GM23338 (cell line): ENCODE measurements around the gene PPP2R1B. TPM values are rescaled to one million over a fixed set of nuclear protein-coding genes. Genes with fewer than 3 reads are reported as not detected.

ENCODE experiments used
- ATAC-seq: fragments of 200-7000 bp; cut with Tn5 transposase; 3 replicates; pipeline ENCODE4 v1.9.1; 2020
- DNase-seq: peaks from one replicate; pipeline ENCODE4 v3.0.0-alpha.2; 2015; ENCODE audit warnings: low spot score
- H2AFZ ChIP-seq: fragments of 200-600 bp; sonication (generic); 2 replicates; pipeline ENCODE4 v1.8.0; 2016; ENCODE audit warnings: antibody characterized with exemption, mild to moderate bottlenecking, moderate library complexity
- H3F3A ChIP-seq: fragments of 200-600 bp; sonication (generic); replicated peaks from 2 replicates; pipeline ENCODE4 v1.8.0; 2017; ENCODE audit warnings: antibody characterized with exemption, mixed run types, low read depth
- H3K27ac ChIP-seq: fragments of 200-600 bp; sonication (generic); 2 replicates; pipeline ENCODE4 v1.6.1; 2016; ENCODE audit warnings: low read depth
- H3K27me3 ChIP-seq: fragments of 200-600 bp; sonication (generic); 2 replicates; pipeline ENCODE4 v1.8.0; 2016; ENCODE audit warnings: mild to moderate bottlenecking, mixed run types, moderate library complexity; ENCODE audit not compliant: insufficient read depth
- H3K36me3 ChIP-seq: fragments of 200-600 bp; sonication (generic); 2 replicates; pipeline ENCODE4 v1.8.0; 2016; ENCODE audit warnings: mild to moderate bottlenecking; ENCODE audit not compliant: insufficient read depth
- H3K4me1 ChIP-seq: fragments of 200-600 bp; sonication (generic); 2 replicates; pipeline ENCODE4 v1.8.0; 2016; ENCODE audit warnings: mild to moderate bottlenecking, moderate library complexity; ENCODE audit not compliant: insufficient read depth
- H3K4me2 ChIP-seq: fragments of 200-600 bp; sonication (generic); 2 replicates; pipeline ENCODE4 v1.7.1; 2017; ENCODE audit warnings: mixed run types
- H3K4me3 ChIP-seq: fragments of 200-600 bp; sonication (generic); 2 replicates; pipeline ENCODE4 v1.6.1; 2016; ENCODE audit warnings: mixed run types
- H3K79me2 ChIP-seq: fragments of 200-600 bp; sonication (generic); replicated peaks from 2 replicates; pipeline ENCODE4 v1.8.0; 2017; ENCODE audit warnings: mild to moderate bottlenecking; ENCODE audit not compliant: insufficient read depth
- H3K9me2 ChIP-seq: fragments of 200-600 bp; sonication (generic); 2 replicates; pipeline ENCODE4 v1.8.0; 2017; ENCODE audit not compliant: insufficient read depth
- H4K20me1 ChIP-seq: fragments of 200-600 bp; sonication (generic); replicated peaks from 2 replicates; pipeline ENCODE4 v1.8.0; 2017; ENCODE audit warnings: mild to moderate bottlenecking; ENCODE audit not compliant: insufficient read depth
- H3K27ac Mint-ChIP-seq: 2 replicates; pipeline ENCODE4 v1.8.0; 2020; ENCODE audit warnings: inconsistent platforms, mild to moderate bottlenecking, moderate library complexity, mixed read lengths
- H3K27me3 Mint-ChIP-seq: 3 replicates; pipeline ENCODE4 v1.8.0; 2022; ENCODE audit warnings: low read depth, mild to moderate bottlenecking, moderate library complexity, mixed read lengths, inconsistent platforms; ENCODE audit not compliant: insufficient read depth, poor library complexity
- H3K36me3 Mint-ChIP-seq: 3 replicates; pipeline ENCODE4 v1.8.0; 2021; ENCODE audit warnings: low read depth, mild to moderate bottlenecking, inconsistent platforms, moderate library complexity, mixed read lengths
- H3K4me1 Mint-ChIP-seq: 3 replicates; pipeline ENCODE4 v1.8.0; 2020; ENCODE audit warnings: mild to moderate bottlenecking, inconsistent platforms, mixed read lengths
- H3K4me3 Mint-ChIP-seq: 3 replicates; pipeline ENCODE4 v1.8.0; 2021; ENCODE audit warnings: moderate library complexity, mild to moderate bottlenecking, inconsistent platforms, mixed read lengths
- H3K9me3 Mint-ChIP-seq: 3 replicates; pipeline ENCODE4 v1.8.0; 2020; ENCODE audit warnings: moderate library complexity, mild to moderate bottlenecking, inconsistent platforms, mixed read lengths
- STAT1 ChIP-seq: IDR thresholded peaks from one replicate; pipeline ENCODE4 v1.6.1; 2016; ENCODE audit warnings: antibody characterized with exemption; ENCODE audit not compliant: unreplicated experiment
- ZNF114 ChIP-seq: fragments of 250-450 bp; sonication (Bioruptor Pico); IDR thresholded peaks from 2 replicates; pipeline ENCODE4 v1.5.0; 2020; ENCODE audit warnings: mild to moderate bottlenecking, moderate library complexity
- polyA plus RNA-seq: library from polyadenylated mRNA; unstranded; fragments of >200 nt; fragmentation: Nextera tagmentation; extraction: Ambion mirVana; gene quantifications from 2 replicates; pipeline ENCODE4 v1.2.1, GENCODE V29; 2016
- total RNA-seq: library from RNA; depleted of rRNA; stranded (reverse); fragments of >200 nt; shearing (Covaris generic); gene quantifications from 2 replicates; pipeline ENCODE4 v1.2.3, GENCODE V29; 2014
- TF ChIP-seq, protein P1 (sequence below): IDR thresholded peaks from one replicate; pipeline ENCODE4 v1.6.1; 2018; ENCODE audit warnings: antibody characterized with exemption; ENCODE audit not compliant: unreplicated experiment
- TF ChIP-seq, protein P2 (sequence below), 2 experiments: fragments of 200-600 bp in 1 of 2; sonication (generic) in 1 of 2; conservative IDR thresholded peaks; 2 replicates each; pipeline versions ENCODE4 v1.5.1 to v1.6.1; 2016 to 2017; ENCODE audit warnings: antibody characterized with exemption in 2 of 2, low read depth in 2 of 2, mild to moderate bottlenecking in 2 of 2, moderate library complexity in 1 of 2
- TF ChIP-seq, protein P3 (sequence below): fragments of 250-450 bp; sonication (Bioruptor Pico); IDR thresholded peaks from 2 replicates; pipeline ENCODE4 v1.5.0; 2020; ENCODE audit warnings: mild to moderate bottlenecking, moderate library complexity
- TF ChIP-seq, protein P4 (sequence below): IDR thresholded peaks from 2 replicates; pipeline ENCODE4 v1.6.1; 2016; ENCODE audit warnings: antibody characterized with exemption

Gene PPP2R1B
- total and polyA plus RNA-seq, 2 experiments from 2014 or later: 18.5 to 82.0 TPM

DNA sequence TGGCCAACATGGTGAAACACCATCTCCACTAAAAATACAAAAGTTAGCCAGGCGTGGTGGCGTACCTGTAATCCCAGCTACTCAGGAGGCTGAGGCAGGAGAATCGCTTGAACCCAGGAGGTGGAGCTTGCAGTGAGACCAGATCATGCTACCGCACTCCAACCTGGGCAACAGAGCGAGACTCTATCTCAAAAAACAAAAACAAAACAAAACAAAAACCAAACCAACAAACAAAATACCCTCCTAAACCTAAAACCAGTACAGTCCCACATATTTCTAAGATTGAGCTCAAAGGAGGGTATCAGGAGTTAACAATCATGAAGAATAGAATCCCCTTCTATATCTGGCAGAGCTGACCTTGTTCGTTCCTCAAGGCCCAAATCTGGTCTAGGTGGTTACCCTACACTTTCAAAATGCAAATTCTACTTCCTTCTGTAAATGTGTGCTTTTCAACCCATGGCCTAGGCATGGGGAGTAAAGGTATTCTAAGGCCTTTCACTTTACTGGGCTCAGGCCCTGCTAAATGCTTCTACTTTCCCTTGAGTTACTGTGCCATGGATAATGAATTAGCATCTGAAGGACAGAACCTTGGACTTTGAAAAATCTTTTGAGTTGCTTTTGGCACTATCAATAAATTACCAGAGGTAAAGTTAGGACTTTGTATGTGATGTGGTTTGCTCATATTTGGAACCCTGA lies 10.4 kb upstream of the PPP2R1B start:
- TF ChIP-seq ZNF114: no peak
- TF ChIP-seq STAT1: no peak
- ATAC-seq (no peak), DNase-seq (no peak)
- H3K27ac ChIP-seq: no peak overlapping the region
- no peak overlapping the region for H3K4me2 ChIP-seq
- no peaks in the 10 kb centered on the region for H3K9me2 ChIP-seq
- no peaks in the 10 kb centered on the region for H4K20me1 ChIP-seq
- no peaks in the 10 kb centered on the region for H3K36me3 ChIP-seq
- H3F3A ChIP-seq: 0 out of 2 replicates have a peak, but pooled peaks cover 5% of the 10 kb centered on the region
- no peaks in the 10 kb centered on the region for H3K9me3 Mint-ChIP-seq
- H2AFZ ChIP-seq: no peak overlapping the region
- H3K4me1 ChIP-seq: peaks cover 7% of the 10 kb centered on the region; the same call in 1 of the 2 replicates
- peaks cover 10% of the 10 kb centered on the region; the same call in 2 of the 3 replicates for H3K4me1 Mint-ChIP-seq
- H3K27me3 Mint-ChIP-seq: peaks cover 1% of the 10 kb centered on the region
- no peaks in the 10 kb centered on the region for H3K27me3 ChIP-seq
- no peak overlapping the region for H3K4me3 Mint-ChIP-seq
- H3K4me3 ChIP-seq: no peak overlapping the region
- H3K79me2 ChIP-seq: no peaks in the 10 kb centered on the region
- no peaks in the 10 kb centered on the region for H3K36me3 Mint-ChIP-seq
- no peak overlapping the region for H3K27ac Mint-ChIP-seq

DNA sequence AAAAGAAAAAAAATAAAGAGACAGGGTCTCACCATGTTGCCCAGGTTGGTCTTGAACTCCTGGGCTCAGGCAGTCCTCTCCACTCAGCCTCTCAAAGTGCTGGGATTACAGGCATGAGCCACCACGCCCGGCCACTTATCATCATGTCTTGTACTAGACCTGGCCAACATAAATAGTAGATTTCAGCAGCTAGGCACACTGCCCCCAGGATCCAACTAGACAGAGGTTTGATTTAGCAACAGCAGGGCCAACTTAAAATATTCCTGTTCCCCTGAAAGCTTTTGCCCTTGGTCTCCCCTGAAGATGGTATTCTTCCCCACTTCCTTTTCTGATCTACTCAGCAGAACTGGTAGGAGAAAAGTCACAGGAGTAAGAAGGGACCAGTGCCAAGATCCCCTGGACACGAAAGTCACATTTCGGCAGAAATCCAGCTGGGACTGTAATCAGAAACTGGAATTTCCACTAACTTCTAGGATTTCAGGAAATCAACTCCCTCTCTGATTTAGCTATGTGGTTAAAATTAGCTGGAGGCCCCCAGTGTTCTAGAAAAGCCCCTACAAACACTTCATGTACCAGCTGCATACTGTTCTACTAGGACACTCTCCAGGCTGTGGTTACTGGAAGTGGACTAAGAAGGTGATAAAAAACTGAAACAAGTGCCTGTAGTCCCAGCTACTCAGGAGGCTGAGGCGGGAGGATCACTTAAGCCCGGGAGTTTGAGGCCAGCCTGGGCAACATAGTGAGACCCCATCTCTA lies 8.9 kb upstream of the PPP2R1B start:
- Mint-ChIP-seq H3K36me3 (no peaks in the 10 kb centered on the region), H3K27ac (no peak overlapping the region), H3K4me1 (peaks cover 22% of the 10 kb centered on the region; the same call in 2 of the 3 replicates), H3K9me3 (no peaks in the 10 kb centered on the region), H3K27me3 (peaks cover 5% of the 10 kb centered on the region), H3K4me3 (no peak overlapping the region)
- ATAC-seq (no peak), DNase-seq (no peak)
- H2AFZ ChIP-seq: no peak overlapping the region
- H4K20me1 ChIP-seq: no peaks in the 10 kb centered on the region
- 0 out of 2 replicates have a peak, but pooled peaks cover 5% of the 10 kb centered on the region for H3F3A ChIP-seq
- no peak overlapping the region for H3K4me2 ChIP-seq
- no peaks in the 10 kb centered on the region for H3K36me3 ChIP-seq
- H3K27me3 ChIP-seq: no peaks in the 10 kb centered on the region
- H3K27ac ChIP-seq: no peak overlapping the region
- no peaks in the 10 kb centered on the region for H3K9me2 ChIP-seq
- H3K4me3 ChIP-seq: no peak overlapping the region
- H3K79me2 ChIP-seq: no peaks in the 10 kb centered on the region
- peaks cover 21% of the 10 kb centered on the region for H3K4me1 ChIP-seq
- no peak for TF ChIP-seq ZNF114
- TF ChIP-seq, protein P1, sequence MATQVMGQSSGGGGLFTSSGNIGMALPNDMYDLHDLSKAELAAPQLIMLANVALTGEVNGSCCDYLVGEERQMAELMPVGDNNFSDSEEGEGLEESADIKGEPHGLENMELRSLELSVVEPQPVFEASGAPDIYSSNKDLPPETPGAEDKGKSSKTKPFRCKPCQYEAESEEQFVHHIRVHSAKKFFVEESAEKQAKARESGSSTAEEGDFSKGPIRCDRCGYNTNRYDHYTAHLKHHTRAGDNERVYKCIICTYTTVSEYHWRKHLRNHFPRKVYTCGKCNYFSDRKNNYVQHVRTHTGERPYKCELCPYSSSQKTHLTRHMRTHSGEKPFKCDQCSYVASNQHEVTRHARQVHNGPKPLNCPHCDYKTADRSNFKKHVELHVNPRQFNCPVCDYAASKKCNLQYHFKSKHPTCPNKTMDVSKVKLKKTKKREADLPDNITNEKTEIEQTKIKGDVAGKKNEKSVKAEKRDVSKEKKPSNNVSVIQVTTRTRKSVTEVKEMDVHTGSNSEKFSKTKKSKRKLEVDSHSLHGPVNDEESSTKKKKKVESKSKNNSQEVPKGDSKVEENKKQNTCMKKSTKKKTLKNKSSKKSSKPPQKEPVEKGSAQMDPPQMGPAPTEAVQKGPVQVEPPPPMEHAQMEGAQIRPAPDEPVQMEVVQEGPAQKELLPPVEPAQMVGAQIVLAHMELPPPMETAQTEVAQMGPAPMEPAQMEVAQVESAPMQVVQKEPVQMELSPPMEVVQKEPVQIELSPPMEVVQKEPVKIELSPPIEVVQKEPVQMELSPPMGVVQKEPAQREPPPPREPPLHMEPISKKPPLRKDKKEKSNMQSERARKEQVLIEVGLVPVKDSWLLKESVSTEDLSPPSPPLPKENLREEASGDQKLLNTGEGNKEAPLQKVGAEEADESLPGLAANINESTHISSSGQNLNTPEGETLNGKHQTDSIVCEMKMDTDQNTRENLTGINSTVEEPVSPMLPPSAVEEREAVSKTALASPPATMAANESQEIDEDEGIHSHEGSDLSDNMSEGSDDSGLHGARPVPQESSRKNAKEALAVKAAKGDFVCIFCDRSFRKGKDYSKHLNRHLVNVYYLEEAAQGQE: no peak
- TF ChIP-seq, protein P2, sequence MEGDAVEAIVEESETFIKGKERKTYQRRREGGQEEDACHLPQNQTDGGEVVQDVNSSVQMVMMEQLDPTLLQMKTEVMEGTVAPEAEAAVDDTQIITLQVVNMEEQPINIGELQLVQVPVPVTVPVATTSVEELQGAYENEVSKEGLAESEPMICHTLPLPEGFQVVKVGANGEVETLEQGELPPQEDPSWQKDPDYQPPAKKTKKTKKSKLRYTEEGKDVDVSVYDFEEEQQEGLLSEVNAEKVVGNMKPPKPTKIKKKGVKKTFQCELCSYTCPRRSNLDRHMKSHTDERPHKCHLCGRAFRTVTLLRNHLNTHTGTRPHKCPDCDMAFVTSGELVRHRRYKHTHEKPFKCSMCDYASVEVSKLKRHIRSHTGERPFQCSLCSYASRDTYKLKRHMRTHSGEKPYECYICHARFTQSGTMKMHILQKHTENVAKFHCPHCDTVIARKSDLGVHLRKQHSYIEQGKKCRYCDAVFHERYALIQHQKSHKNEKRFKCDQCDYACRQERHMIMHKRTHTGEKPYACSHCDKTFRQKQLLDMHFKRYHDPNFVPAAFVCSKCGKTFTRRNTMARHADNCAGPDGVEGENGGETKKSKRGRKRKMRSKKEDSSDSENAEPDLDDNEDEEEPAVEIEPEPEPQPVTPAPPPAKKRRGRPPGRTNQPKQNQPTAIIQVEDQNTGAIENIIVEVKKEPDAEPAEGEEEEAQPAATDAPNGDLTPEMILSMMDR (conservative IDR thresholded peaks at IDR 0.05; ENCODE audit: low read depth in 2 of 2): no peak
- TF ChIP-seq, protein P3, sequence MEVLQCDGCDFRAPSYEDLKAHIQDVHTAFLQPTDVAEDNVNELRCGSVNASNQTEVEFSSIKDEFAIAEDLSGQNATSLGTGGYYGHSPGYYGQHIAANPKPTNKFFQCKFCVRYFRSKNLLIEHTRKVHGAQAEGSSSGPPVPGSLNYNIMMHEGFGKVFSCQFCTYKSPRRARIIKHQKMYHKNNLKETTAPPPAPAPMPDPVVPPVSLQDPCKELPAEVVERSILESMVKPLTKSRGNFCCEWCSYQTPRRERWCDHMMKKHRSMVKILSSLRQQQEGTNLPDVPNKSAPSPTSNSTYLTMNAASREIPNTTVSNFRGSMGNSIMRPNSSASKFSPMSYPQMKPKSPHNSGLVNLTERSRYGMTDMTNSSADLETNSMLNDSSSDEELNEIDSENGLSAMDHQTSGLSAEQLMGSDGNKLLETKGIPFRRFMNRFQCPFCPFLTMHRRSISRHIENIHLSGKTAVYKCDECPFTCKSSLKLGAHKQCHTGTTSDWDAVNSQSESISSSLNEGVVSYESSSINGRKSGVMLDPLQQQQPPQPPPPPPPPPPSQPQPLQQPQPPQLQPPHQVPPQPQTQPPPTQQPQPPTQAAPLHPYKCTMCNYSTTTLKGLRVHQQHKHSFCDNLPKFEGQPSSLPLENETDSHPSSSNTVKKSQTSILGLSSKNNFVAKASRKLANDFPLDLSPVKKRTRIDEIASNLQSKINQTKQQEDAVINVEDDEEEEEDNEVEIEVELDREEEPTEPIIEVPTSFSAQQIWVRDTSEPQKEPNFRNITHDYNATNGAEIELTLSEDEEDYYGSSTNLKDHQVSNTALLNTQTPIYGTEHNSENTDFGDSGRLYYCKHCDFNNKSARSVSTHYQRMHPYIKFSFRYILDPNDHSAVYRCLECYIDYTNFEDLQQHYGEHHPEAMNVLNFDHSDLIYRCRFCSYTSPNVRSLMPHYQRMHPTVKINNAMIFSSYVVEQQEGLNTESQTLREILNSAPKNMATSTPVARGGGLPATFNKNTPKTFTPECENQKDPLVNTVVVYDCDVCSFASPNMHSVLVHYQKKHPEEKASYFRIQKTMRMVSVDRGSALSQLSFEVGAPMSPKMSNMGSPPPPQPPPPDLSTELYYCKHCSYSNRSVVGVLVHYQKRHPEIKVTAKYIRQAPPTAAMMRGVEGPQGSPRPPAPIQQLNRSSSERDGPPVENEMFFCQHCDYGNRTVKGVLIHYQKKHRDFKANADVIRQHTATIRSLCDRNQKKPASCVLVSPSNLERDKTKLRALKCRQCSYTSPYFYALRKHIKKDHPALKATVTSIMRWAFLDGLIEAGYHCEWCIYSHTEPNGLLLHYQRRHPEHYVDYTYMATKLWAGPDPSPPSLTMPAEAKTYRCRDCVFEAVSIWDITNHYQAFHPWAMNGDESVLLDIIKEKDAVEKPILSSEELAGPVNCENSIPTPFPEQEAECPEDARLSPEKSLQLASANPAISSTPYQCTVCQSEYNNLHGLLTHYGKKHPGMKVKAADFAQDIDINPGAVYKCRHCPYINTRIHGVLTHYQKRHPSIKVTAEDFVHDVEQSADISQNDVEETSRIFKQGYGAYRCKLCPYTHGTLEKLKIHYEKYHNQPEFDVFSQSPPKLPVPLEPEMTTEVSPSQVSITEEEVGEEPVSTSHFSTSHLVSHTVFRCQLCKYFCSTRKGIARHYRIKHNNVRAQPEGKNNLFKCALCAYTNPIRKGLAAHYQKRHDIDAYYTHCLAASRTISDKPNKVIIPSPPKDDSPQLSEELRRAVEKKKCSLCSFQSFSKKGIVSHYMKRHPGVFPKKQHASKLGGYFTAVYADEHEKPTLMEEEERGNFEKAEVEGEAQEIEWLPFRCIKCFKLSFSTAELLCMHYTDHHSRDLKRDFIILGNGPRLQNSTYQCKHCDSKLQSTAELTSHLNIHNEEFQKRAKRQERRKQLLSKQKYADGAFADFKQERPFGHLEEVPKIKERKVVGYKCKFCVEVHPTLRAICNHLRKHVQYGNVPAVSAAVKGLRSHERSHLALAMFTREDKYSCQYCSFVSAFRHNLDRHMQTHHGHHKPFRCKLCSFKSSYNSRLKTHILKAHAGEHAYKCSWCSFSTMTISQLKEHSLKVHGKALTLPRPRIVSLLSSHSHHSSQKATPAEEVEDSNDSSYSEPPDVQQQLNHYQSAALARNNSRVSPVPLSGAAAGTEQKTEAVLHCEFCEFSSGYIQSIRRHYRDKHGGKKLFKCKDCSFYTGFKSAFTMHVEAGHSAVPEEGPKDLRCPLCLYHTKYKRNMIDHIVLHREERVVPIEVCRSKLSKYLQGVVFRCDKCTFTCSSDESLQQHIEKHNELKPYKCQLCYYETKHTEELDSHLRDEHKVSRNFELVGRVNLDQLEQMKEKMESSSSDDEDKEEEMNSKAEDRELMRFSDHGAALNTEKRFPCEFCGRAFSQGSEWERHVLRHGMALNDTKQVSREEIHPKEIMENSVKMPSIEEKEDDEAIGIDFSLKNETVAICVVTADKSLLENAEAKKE (CRISPR knock-in tag): no peak
- TF ChIP-seq, protein P4, sequence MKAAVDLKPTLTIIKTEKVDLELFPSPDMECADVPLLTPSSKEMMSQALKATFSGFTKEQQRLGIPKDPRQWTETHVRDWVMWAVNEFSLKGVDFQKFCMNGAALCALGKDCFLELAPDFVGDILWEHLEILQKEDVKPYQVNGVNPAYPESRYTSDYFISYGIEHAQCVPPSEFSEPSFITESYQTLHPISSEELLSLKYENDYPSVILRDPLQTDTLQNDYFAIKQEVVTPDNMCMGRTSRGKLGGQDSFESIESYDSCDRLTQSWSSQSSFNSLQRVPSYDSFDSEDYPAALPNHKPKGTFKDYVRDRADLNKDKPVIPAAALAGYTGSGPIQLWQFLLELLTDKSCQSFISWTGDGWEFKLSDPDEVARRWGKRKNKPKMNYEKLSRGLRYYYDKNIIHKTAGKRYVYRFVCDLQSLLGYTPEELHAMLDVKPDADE: no peak
